Measurements from ENCODE around the gene C3orf20.

DNA sequence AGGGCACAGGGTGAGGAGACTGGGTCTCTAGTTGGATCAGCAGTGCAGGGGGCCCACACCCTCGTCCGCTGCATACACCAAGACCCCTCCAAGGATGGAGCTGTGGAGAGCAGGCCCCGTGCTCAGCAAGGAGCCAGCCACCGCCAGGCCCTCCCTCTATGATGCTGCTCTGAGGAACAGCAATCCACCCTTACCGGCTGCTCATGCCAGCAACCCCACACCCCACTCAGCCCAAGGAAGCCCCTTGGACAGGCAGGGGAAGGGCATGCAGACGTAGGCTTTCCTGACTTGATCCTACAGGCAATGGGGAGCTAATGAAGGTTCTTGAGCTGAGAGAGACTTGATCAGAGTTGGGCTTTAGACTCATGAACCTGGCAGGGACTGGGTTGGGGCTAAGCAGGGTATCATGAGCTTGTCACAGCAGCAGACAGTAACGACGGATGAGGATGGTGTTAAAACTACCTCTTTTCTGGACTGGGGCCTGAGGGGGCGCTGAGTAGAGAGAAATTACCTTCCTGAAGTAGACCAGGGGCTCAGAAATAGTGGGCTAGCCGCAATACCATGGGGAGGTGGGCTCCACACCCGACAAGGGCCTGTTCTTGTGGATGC lies 93.3 kb downstream of the C3orf20 start:
- no peak for TF ChIP-seq POLR2A (IDR thresholded peaks at IDR 0.05)
- TF ChIP-seq, protein P1, sequence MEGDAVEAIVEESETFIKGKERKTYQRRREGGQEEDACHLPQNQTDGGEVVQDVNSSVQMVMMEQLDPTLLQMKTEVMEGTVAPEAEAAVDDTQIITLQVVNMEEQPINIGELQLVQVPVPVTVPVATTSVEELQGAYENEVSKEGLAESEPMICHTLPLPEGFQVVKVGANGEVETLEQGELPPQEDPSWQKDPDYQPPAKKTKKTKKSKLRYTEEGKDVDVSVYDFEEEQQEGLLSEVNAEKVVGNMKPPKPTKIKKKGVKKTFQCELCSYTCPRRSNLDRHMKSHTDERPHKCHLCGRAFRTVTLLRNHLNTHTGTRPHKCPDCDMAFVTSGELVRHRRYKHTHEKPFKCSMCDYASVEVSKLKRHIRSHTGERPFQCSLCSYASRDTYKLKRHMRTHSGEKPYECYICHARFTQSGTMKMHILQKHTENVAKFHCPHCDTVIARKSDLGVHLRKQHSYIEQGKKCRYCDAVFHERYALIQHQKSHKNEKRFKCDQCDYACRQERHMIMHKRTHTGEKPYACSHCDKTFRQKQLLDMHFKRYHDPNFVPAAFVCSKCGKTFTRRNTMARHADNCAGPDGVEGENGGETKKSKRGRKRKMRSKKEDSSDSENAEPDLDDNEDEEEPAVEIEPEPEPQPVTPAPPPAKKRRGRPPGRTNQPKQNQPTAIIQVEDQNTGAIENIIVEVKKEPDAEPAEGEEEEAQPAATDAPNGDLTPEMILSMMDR (IDR thresholded peaks at IDR 0.05) = no peak
